Sigmoid colon (tissue), 7 donors: ENCODE results near the gene XRRA1. TPM values are rescaled to one million over a fixed set of nuclear protein-coding genes. Genes with fewer than 3 reads are reported as not detected.

Experiments
- DNase-seq: peaks from one replicate; pipeline ENCODE4 v3.0.0-alpha.2; 2019
- H3K27ac ChIP-seq, 4 donors: fragments of 200-600 bp; sonication (generic); one replicate each; pipeline ENCODE4 v1.5.1; 2016 to 2019; ENCODE audit warnings: mild to moderate bottlenecking in 1 of 4
- H3K27me3 ChIP-seq, 3 donors: fragments of 200-600 bp; sonication (generic); one replicate each; pipeline ENCODE4 v1.5.1; 2019; ENCODE audit warnings: mild to moderate bottlenecking in 1 of 3
- H3K36me3 ChIP-seq, 4 donors: fragments of 200-600 bp; sonication (generic); one replicate each; pipeline ENCODE4 v1.5.1; 2016 to 2019
- H3K4me1 ChIP-seq, 4 donors: fragments of 200-600 bp; sonication (generic); one replicate each; pipeline ENCODE4 v1.5.1; 2017 to 2019
- H3K4me3 ChIP-seq, 4 donors: fragments of 200-600 bp; sonication (generic); one replicate each; pipeline ENCODE4 v1.5.1; 2017 to 2019; ENCODE audit warnings: mild to moderate bottlenecking in 2 of 4, moderate library complexity in 1 of 4
- H3K9me3 ChIP-seq, 4 donors: fragments of 200-600 bp in 3 of 4; sonication (generic) in 3 of 4; one replicate each; pipeline versions ENCODE4 v1.5.1 to v1.6.1; 2013 to 2019
- EP300 ChIP-seq, 4 donors: sonication (generic); formaldehyde crosslinking; IDR thresholded peaks; one replicate each; pipeline ENCODE4 v1.6.1; 2017; ENCODE audit warnings: antibody characterized with exemption in 4 of 4
- POLR2A ChIP-seq, 2 donors: fragments of 450-650 bp; IDR thresholded peaks; one replicate each; pipeline ENCODE4 v1.6.1; 2016; ENCODE audit warnings: antibody characterized with exemption in 2 of 2, mild to moderate bottlenecking in 2 of 2, moderate library complexity in 2 of 2
- POLR2AphosphoS5 ChIP-seq, 4 donors: sonication (generic); formaldehyde crosslinking; IDR thresholded peaks; one replicate each; pipeline ENCODE4 v1.6.1; 2017; ENCODE audit warnings: antibody characterized with exemption in 4 of 4
- WGBS, 2 donors: extraction: QIAGEN DNeasy Blood & Tissue Kit; methylation state at CpG; one replicate each; pipeline ENCODE4 v1.1.7; 2013; 5-methylcytosine and 5-hydroxymethylcytosine counted together
- intact Hi-C: fragments of 100-400 bp; cut with DNase I; formaldehyde crosslinking; loops from one replicate; pipeline ENCODE4 v1.15.1; 2023
- polyA plus RNA-seq, 3 donors: library from polyadenylated mRNA; stranded (reverse); fragments of 200-250 nt; gene quantifications; one replicate each; pipeline ENCODE4 v1.2.3, GENCODE V29; 2013
- total RNA-seq, 4 donors: library from RNA; depleted of rRNA; stranded (reverse); fragments of >200 nt; gene quantifications; one replicate each; pipeline ENCODE4 v1.1.0, GENCODE V29; 2016
- TF ChIP-seq, protein P1 (sequence below), 4 experiments: fragments of 450-650 bp in 3 of 4; fragments of 200-600 bp in 1 of 4; IDR thresholded peaks; one replicate each; pipeline ENCODE4 v1.5.1; 2016 to 2019; ENCODE audit warnings: antibody characterized with exemption in 4 of 4, mild to moderate bottlenecking in 3 of 4, moderate library complexity in 2 of 4
- donor health status: healthy with polysubstance abuse.
- donor health status: Bipolar disorder and iron deficiency.
- donor health status: healthy.

XRRA1 gene
- total and polyA plus RNA-seq, 7 donors = under 0.01 to 27.3 (median 11.9) TPM

DNA sequence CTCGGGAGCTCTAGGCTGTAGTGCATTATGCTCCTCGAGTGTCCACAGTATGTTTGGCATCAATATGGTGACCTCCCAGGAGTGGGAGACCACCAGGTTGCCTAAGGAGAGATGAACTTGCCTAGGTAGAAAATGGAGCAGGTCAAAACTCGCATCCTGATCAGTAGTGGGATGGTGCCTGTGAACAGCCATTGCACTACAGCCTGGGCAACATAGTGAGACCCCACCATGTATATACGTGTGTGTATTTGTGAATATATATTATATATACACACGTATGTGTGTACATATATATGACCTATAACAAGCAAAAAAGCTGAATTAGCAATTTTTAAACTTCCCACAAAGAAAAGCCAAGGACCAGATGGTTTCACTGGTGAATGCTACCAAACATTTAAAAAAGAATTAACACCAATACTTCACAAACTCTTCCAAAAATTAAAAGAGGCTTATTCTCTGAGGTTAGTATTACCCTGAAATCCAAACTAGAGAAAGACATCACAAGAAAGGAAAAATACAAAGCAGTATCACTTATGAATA lies 102.8 kb downstream of the XRRA1 start:
- Histone ChIP-seq H3K4me1 (peaks cover 0 to 13% (median 0%) of the 10 kb centered on the region in 4 donors), H3K9me3 (no peaks in the 10 kb centered on the region), H3K27me3 (no peaks in the 10 kb centered on the region), H3K27ac (no peak overlapping the region), H3K4me3 (no peak overlapping the region), H3K36me3 (peaks cover 0 to 85% (median 6%) of the 10 kb centered on the region in 4 donors)
- intact Hi-C loops = no loop called here
- no peak for TF ChIP-seq POLR2AphosphoS5 (IDR thresholded peaks at IDR 0.05)
- TF ChIP-seq, protein P1, sequence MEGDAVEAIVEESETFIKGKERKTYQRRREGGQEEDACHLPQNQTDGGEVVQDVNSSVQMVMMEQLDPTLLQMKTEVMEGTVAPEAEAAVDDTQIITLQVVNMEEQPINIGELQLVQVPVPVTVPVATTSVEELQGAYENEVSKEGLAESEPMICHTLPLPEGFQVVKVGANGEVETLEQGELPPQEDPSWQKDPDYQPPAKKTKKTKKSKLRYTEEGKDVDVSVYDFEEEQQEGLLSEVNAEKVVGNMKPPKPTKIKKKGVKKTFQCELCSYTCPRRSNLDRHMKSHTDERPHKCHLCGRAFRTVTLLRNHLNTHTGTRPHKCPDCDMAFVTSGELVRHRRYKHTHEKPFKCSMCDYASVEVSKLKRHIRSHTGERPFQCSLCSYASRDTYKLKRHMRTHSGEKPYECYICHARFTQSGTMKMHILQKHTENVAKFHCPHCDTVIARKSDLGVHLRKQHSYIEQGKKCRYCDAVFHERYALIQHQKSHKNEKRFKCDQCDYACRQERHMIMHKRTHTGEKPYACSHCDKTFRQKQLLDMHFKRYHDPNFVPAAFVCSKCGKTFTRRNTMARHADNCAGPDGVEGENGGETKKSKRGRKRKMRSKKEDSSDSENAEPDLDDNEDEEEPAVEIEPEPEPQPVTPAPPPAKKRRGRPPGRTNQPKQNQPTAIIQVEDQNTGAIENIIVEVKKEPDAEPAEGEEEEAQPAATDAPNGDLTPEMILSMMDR (IDR thresholded peaks at IDR 0.05) = no peak
- TF ChIP-seq POLR2A (IDR thresholded peaks at IDR 0.05) = no peak
- no peak for TF ChIP-seq EP300 (IDR thresholded peaks at IDR 0.05)
- 94 to 95% methylated on average over 5 of the region's 5 CpGs for WGBS, 2 donors
- DNase-seq = no peak

DNA sequence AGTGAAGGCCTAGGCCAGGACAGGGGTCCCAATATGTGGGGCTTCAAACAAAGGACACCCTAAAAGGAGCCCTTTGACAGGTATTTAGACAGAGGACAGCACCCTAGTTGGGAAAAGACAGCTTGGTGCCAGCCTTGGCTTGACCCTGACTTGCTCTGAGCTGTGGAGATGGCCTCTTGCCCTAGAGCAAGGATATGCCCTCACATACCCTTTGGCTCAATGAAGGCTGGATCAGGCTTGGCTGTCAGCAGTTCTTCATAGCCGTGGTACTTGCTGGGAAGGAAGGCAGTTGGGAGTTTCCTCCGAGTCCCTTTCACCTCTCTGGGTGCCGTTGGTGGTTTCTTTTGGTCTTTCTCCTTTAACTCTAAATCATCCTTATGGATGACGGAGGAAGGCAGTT lies 104.0 kb downstream of the XRRA1 start:
- intact Hi-C loops = no loop called here
- Histone ChIP-seq H3K27ac (no peak overlapping the region), H3K9me3 (no peaks in the 10 kb centered on the region), H3K27me3 (no peaks in the 10 kb centered on the region), H3K36me3 (peaks cover 0 to 77% (median 6%) of the 10 kb centered on the region in 4 donors), H3K4me3 (no peak overlapping the region), H3K4me1 (peaks cover 0 to 13% (median 3%) of the 10 kb centered on the region in 4 donors)
- TF ChIP-seq POLR2AphosphoS5 (IDR thresholded peaks at IDR 0.05) (no peak), EP300 (IDR thresholded peaks at IDR 0.05) (no peak)
- WGBS, 2 donors = 93 to 96% methylated on average over 4 of the region's 4 CpGs
- no peak for DNase-seq

- H3K4me3 ChIP-seq = no peak overlapping the region
- H3K9me3 ChIP-seq = no peaks in the 10 kb centered on the region
- H3K27ac ChIP-seq = no peak overlapping the region
- no peak for DNase-seq
- no peaks in the 10 kb centered on the region for H3K27me3 ChIP-seq
- H3K36me3 ChIP-seq = peaks cover 0 to 78% (median 6%) of the 10 kb centered on the region in 4 donors
- intact Hi-C loops = no loop called here
- TF ChIP-seq POLR2A (IDR thresholded peaks at IDR 0.05) = no peak
- no peak for TF ChIP-seq EP300 (IDR thresholded peaks at IDR 0.05)
- TF ChIP-seq, protein P1 (IDR thresholded peaks at IDR 0.05) = no peak
- no peak for TF ChIP-seq POLR2AphosphoS5 (IDR thresholded peaks at IDR 0.05)
- 91 to 97% methylated on average over 3 of the region's 3 CpGs for WGBS, 2 donors
- H3K4me1 ChIP-seq = peaks cover 0 to 13% (median 5%) of the 10 kb centered on the region in 4 donors
Measured at GRCh38 chr11:74844072-74844471, 104.8 kb downstream of the XRRA1 start.

GRCh38 chr11:74842967-74843366 lies 105.9 kb downstream of the XRRA1 start:
- DNase-seq = no peak
- TF ChIP-seq, protein P1 (IDR thresholded peaks at IDR 0.05) = no peak
- no peak for TF ChIP-seq POLR2A (IDR thresholded peaks at IDR 0.05)
- TF ChIP-seq POLR2AphosphoS5 (IDR thresholded peaks at IDR 0.05) = no peak
- TF ChIP-seq EP300 (IDR thresholded peaks at IDR 0.05) = no peak
- Histone ChIP-seq H3K27ac (no peak overlapping the region), H3K4me1 (peaks cover 0 to 13% (median 5%) of the 10 kb centered on the region in 4 donors), H3K27me3 (no peaks in the 10 kb centered on the region), H3K36me3 (peaks cover 0 to 71% (median 6%) of the 10 kb centered on the region in 4 donors), H3K4me3 (no peak overlapping the region), H3K9me3 (no peaks in the 10 kb centered on the region)
- intact Hi-C loops = no loop called here
- WGBS, 2 donors = 95 to 96% methylated on average over 13 of the region's 13 CpGs

DNA sequence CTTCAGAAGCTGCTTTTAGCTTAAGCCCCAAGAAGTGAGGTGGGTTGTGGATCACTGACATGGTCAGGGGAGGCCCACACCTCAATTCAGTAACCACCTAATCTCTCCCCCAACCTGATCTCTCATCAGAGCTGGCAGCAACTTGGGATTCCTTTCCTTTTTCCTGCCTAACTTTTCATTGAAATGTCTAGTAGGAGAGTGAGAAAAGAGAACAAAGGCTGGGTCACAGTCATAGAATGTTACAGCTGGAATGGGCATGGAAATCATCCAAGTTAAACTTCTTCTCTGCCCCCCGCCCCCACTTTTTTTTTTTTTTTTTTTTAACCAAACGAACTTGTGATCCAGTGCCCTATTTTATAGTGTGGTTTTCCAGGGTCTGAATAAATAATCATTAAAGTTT lies 108.4 kb downstream of the XRRA1 start:
- Histone ChIP-seq H3K4me3 (no peak overlapping the region), H3K27me3 (no peaks in the 10 kb centered on the region), H3K4me1 (peaks cover 0 to 13% (median 5%) of the 10 kb centered on the region in 4 donors), H3K9me3 (no peaks in the 10 kb centered on the region), H3K36me3 (peaks cover 10 to 75% (median 18%) of the 10 kb centered on the region in 4 donors), H3K27ac (no peak overlapping the region)
- DNase-seq = no peak
- intact Hi-C loops = no loop called here
- WGBS, 2 donors = 55 to 79% methylated on average over 2 of the region's 2 CpGs
- TF ChIP-seq POLR2AphosphoS5 (IDR thresholded peaks at IDR 0.05) = no peak
- TF ChIP-seq, protein P1 (IDR thresholded peaks at IDR 0.05) = no peak
- TF ChIP-seq EP300 (IDR thresholded peaks at IDR 0.05) = no peak
- TF ChIP-seq POLR2A (IDR thresholded peaks at IDR 0.05) = no peak
